Stimulated activated memory B cell treated with anti-CD40 and anti-IgM and Interleukin-4, amounts not matched to agents 10 μg/mL and 1 μg/mL and 100 μg/mL, for 72 hours (primary cell): ENCODE data around the gene RBM20.
A peak's percentile ranks its signal among the peaks of the same experiment; 100 is the strongest.

Experiments
- ATAC-seq: fragments of 150-1000 bp; cut with Tn5 transposase; 2 replicates; pipeline ENCODE4 v1.10.0; 2021
- H3K27ac Mint-ChIP-seq: one replicate; pipeline ENCODE4 v1.8.0; 2022; ENCODE audit warnings: mild to moderate bottlenecking, mixed read lengths
- H3K27me3 Mint-ChIP-seq: one replicate; pipeline ENCODE4 v1.8.0; 2022; ENCODE audit warnings: mixed read lengths
- H3K36me3 Mint-ChIP-seq: one replicate; pipeline ENCODE4 v1.8.0; 2022; ENCODE audit warnings: mixed read lengths
- H3K4me1 Mint-ChIP-seq: one replicate; pipeline ENCODE4 v1.8.0; 2022; ENCODE audit warnings: mixed read lengths
- H3K4me3 Mint-ChIP-seq: one replicate; pipeline ENCODE4 v1.8.0; 2022; ENCODE audit warnings: mild to moderate bottlenecking, moderate library complexity, mixed read lengths
- H3K9me3 Mint-ChIP-seq: one replicate; pipeline ENCODE4 v1.8.0; 2022; ENCODE audit warnings: mixed read lengths

RBM20 gene

GRCh38 chr10:110742801-110743200, 98.7 kb downstream of the RBM20 start:
- Mint-ChIP-seq H3K36me3 (no peaks in the 10 kb centered on the region), H3K27ac (no peak overlapping the region), H3K4me3 (no peak overlapping the region), H3K9me3 (no peaks in the 10 kb centered on the region), H3K27me3 (peaks cover 29% of the 10 kb centered on the region), H3K4me1 (peaks cover 21% of the 10 kb centered on the region)
- no peak for ATAC-seq

- ATAC-seq = no peak
- Mint-ChIP-seq H3K27ac (no peak overlapping the region), H3K27me3 (peaks cover 27% of the 10 kb centered on the region), H3K36me3 (no peaks in the 10 kb centered on the region), H3K4me3 (no peak overlapping the region), H3K4me1 (peaks cover 25% of the 10 kb centered on the region), H3K9me3 (peaks cover 6% of the 10 kb centered on the region)
Measured at GRCh38 chr10:110744782-110745181, 100.6 kb downstream of the RBM20 start.

DNA sequence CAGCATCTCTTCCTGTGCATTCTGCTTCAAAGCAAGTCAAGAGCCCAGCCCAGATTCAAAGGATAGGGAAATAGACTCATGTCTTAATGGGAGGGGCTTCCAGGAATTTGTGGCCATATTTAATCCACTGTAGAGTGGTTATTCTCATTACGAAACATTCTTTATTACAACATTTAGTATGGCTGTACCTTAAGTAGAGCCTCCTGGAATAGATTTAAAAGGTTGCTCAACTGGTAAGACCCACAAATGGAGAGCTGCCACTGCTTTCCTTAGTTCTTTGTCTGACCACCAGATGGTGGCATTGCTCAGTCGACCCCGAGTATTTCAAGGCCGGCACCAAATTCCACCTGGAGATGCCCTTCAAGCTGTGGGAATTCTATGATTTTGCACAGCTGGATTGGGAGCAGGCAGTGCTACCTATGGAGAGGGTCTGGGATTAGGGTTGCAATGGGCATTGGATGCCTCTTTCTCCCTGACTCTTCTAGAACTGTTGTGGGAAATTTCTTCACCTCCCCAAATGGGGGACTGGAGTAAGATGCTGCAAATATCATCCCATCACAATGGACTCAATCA, 102.2 kb downstream of the RBM20 start:
- Mint-ChIP-seq H3K36me3 (no peaks in the 10 kb centered on the region), H3K9me3 (peaks cover 6% of the 10 kb centered on the region), H3K4me1 (peaks cover 25% of the 10 kb centered on the region), H3K27ac (no peak overlapping the region), H3K4me3 (no peak overlapping the region), H3K27me3 (peaks cover 12% of the 10 kb centered on the region)
- ATAC-seq = no peak

GRCh38 chr10:110746969-110747608, 103.0 kb downstream of the RBM20 start:
- Mint-ChIP-seq H3K4me3 (no peak overlapping the region), H3K27me3 (peaks cover 5% of the 10 kb centered on the region)

DNA sequence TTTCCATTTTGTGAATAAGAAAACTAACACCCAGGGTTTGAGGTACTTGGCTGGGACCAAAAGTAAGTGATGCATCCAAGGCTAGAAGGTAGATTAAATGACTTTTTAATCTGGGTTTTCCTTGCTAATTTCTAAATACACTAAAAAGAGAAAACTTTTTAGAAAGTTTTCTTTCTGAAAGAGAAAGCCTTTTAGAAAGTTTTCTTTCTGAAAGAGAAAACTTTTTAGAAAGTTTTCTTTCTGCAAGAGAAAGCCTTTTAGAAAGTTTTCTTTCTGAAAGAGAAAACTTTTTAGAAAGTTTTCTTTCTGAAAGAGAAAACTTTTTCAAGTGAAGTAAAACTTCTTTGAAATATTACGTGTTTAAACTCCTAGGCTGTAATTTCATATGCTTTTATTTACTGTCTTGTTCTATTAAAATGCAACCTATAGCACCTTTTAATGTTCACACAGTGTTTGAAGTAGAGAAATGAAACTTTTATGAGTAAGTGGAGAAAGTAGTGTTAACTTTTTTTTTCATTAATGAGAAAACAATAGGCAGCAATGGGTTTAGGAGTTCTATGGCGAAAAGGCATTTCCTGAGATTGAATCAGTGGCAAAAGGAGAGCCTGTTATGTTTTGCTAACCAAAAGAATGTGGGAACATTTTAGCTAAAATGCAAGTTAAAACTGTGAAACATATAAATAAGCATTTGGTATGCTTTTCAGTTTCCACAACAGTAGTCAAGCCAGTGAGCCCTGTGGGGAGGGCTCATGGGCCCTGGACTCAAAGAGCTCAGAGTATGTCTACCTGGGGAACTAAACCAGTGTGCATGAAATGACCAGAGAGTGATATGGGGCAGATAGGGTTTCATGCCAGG, 103.7 kb downstream of the RBM20 start:
- Mint-ChIP-seq H3K4me1 (peaks cover 22% of the 10 kb centered on the region), H3K27me3 (no peaks in the 10 kb centered on the region), H3K4me3 (no peak overlapping the region), H3K9me3 (peaks cover 6% of the 10 kb centered on the region), H3K27ac (peak overlapping the region; percentile 42), H3K36me3 (no peaks in the 10 kb centered on the region)
- ATAC-seq = no peak

More at GRCh38 chr10:110746969-110747608, 103.0 kb downstream of the RBM20 start:
- Mint-ChIP-seq H3K4me1 (peaks cover 24% of the 10 kb centered on the region), H3K36me3 (no peaks in the 10 kb centered on the region), H3K27ac (no peak overlapping the region), H3K9me3 (peaks cover 6% of the 10 kb centered on the region)
- no peak for ATAC-seq

DNA sequence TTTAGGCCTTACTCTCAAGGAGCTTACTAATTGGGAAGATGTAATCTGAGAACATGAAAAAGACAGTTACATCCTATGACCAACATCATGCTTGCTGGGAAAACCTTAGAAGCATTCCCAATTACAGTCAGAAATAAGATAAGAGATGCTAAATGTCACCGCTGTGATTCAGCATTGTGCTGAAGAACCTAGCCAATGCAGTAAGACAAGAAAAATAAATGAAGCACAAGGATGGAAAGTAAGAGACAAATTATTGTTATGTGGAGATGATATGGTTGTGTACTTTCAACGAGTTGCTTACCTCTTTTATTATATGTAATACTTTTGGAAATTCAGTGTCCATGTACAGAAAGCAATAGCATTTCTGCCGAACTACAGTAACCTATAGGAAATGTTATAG, 104.8 kb downstream of the RBM20 start:
- Mint-ChIP-seq H3K27ac (no peak overlapping the region), H3K4me1 (peaks cover 22% of the 10 kb centered on the region), H3K27me3 (no peaks in the 10 kb centered on the region), H3K36me3 (no peaks in the 10 kb centered on the region), H3K4me3 (no peak overlapping the region), H3K9me3 (peaks cover 6% of the 10 kb centered on the region)
- no peak for ATAC-seq

- no peak for ATAC-seq
- Mint-ChIP-seq H3K9me3 (peaks cover 6% of the 10 kb centered on the region), H3K36me3 (no peaks in the 10 kb centered on the region), H3K27me3 (no peaks in the 10 kb centered on the region), H3K4me1 (peaks cover 29% of the 10 kb centered on the region), H3K27ac (no peak overlapping the region), H3K4me3 (no peak overlapping the region)
Measured at GRCh38 chr10:110750931-110751330, 106.8 kb downstream of the RBM20 start.

DNA sequence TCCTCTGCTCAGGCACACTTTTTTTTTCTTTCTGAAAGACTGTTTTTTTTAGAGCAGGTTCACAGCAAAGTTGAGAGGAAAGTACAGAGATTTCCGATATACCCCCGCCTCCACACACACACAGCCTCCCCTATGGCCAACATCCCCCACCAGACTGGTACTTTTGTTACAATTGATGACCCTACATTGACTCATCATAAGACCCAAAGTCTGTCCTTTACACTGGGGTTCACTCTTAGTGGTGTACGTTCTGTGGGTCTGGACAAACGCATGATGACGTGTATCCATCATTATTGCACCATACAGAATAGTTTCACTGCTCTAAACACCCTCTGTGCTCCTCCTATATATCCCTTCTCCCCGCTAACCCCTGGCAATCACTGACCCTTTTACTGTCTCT, 107.7 kb downstream of the RBM20 start:
- no peak for ATAC-seq
- no peak overlapping the region for H3K27ac Mint-ChIP-seq
- peaks cover 6% of the 10 kb centered on the region for H3K9me3 Mint-ChIP-seq
- no peaks in the 10 kb centered on the region for H3K36me3 Mint-ChIP-seq
- H3K27me3 Mint-ChIP-seq = no peaks in the 10 kb centered on the region
- H3K4me3 Mint-ChIP-seq = no peak overlapping the region
- H3K4me1 Mint-ChIP-seq = peaks cover 23% of the 10 kb centered on the region

- no peak overlapping the region for H3K27ac Mint-ChIP-seq
- H3K9me3 Mint-ChIP-seq = peaks cover 6% of the 10 kb centered on the region
- H3K36me3 Mint-ChIP-seq = no peaks in the 10 kb centered on the region
- peaks cover 13% of the 10 kb centered on the region for H3K4me1 Mint-ChIP-seq
- no peaks in the 10 kb centered on the region for H3K27me3 Mint-ChIP-seq
- ATAC-seq = no peak
- no peak overlapping the region for H3K4me3 Mint-ChIP-seq
Measured at GRCh38 chr10:110753462-110753861, 109.3 kb downstream of the RBM20 start.

DNA sequence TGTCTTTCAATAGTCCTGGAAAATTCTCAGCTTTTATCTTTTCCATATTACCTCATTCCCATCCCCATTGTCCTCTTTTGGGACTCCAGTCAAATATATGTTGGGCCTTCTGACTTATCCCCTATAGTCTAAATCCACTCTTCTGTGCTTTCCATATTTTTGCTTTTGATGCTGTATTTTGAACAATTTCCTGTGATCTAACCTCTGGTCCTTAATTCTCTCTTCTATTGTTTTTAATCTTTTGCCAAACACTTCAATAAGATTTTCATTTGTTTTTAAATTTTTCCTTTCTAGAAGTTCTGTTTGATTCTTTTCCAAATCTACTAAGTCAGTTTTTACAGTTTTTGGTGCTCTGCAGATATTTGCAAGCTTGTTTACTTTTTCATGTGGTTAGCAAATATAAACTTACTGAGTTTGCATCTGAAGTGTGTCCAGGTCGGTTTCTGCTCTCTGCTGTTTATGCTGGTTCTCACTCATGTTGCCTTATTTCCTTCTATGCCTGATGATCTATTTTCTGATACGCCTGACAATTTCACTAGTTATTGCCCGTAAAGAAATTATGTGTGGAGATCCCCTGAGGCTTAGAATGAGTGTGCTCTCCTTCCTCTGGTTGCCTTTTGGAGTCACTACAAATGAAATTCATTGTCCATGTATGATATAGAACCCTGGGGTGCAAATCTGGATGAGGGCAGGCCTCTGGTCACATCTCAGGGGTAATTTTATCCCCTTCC, 110.4 kb downstream of the RBM20 start:
- ATAC-seq = no peak
- H3K27me3 Mint-ChIP-seq = no peaks in the 10 kb centered on the region
- H3K9me3 Mint-ChIP-seq = peaks cover 1% of the 10 kb centered on the region
- no peaks in the 10 kb centered on the region for H3K36me3 Mint-ChIP-seq
- H3K4me3 Mint-ChIP-seq = no peak overlapping the region
- peaks cover 13% of the 10 kb centered on the region for H3K4me1 Mint-ChIP-seq
- H3K27ac Mint-ChIP-seq = no peak overlapping the region

GRCh38 chr10:110755781-110756180, 111.6 kb downstream of the RBM20 start:
- Mint-ChIP-seq H3K4me3 (no peak overlapping the region), H3K4me1 (peaks cover 13% of the 10 kb centered on the region), H3K27ac (no peak overlapping the region), H3K27me3 (no peaks in the 10 kb centered on the region), H3K9me3 (no peaks in the 10 kb centered on the region), H3K36me3 (no peaks in the 10 kb centered on the region)
- no peak for ATAC-seq

DNA sequence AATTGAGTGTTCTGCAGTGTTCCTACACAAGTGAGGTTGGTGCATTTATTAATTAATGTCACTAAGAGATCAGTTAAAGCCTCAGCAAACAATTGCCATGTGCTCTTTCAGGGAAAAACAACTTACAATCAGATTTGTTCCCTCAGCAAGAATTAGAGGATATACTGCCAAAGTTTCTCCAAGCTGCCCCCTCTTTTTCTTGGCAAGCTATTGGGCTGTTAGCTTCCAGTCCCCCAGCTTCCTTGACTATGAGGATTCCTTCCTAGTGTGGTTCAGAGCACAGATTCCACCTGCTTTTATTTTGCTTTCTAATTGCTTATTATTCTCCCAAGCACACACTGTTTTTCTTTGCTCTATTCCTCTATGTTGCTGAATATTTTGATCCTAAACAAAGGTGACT, 112.7 kb downstream of the RBM20 start:
- H3K9me3 Mint-ChIP-seq = no peaks in the 10 kb centered on the region
- H3K27me3 Mint-ChIP-seq = no peaks in the 10 kb centered on the region
- H3K27ac Mint-ChIP-seq = no peak overlapping the region
- no peak overlapping the region for H3K4me3 Mint-ChIP-seq
- no peaks in the 10 kb centered on the region for H3K36me3 Mint-ChIP-seq
- ATAC-seq = no peak
- peaks cover 12% of the 10 kb centered on the region for H3K4me1 Mint-ChIP-seq

DNA sequence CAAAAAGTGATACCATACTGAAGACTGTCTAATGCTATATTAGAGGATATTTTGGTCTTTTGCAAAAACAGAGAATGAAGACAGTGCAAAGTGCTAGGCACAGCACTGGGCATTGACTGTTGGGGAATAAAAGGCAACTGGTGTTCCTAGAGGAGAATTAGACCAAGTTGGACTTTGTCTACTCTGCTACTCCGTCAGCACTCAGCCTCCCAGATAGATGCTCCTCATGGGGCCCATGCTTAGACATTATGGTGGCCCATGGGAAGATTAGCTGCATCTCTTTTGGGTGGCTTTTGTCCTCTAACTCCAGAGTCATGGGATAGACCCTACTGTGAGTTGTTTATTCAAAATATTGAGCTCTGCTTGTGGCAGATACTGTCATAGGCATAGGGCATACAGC, 113.5 kb downstream of the RBM20 start:
- Mint-ChIP-seq H3K4me3 (no peak overlapping the region), H3K4me1 (peaks cover 7% of the 10 kb centered on the region), H3K27ac (no peak overlapping the region), H3K9me3 (no peaks in the 10 kb centered on the region), H3K27me3 (peaks cover 5% of the 10 kb centered on the region), H3K36me3 (no peaks in the 10 kb centered on the region)
- ATAC-seq = no peak

DNA sequence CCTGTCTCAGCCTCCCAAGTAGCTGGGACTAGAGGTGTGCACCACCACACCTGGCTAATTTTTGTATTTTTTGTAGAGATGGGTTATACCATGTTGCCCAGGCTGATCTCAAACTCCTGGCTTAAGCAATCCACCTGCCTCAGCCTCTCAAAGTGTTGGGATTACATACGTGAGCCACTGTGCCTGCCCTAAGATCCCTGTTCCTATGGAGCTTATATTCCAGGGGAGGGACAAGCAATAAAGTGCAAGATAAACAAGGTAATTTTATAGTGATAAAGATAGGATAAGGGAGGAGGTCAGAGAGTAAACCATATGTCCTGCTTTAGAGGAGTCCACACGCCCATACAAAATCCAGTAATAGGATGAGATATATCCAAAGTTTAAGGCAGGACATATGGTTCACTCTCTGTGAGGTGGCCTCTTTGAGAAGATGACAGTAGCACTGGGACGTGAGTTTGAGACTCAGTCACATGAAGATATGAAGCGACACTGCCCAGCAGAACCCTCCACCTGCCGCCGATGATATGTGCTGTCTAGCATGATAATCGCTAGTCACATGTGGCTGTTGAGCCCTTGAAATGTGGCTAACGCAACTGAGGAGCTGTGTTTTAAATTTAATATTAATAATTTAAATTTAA, 114.1 kb downstream of the RBM20 start:
- Mint-ChIP-seq H3K9me3 (no peaks in the 10 kb centered on the region), H3K4me1 (peaks cover 7% of the 10 kb centered on the region), H3K27ac (no peak overlapping the region), H3K4me3 (no peak overlapping the region), H3K27me3 (peaks cover 12% of the 10 kb centered on the region), H3K36me3 (no peaks in the 10 kb centered on the region)
- no peak for ATAC-seq

GRCh38 chr10:110758898-110759297, 114.8 kb downstream of the RBM20 start:
- Mint-ChIP-seq H3K36me3 (no peaks in the 10 kb centered on the region), H3K27me3 (peaks cover 18% of the 10 kb centered on the region), H3K27ac (no peak overlapping the region), H3K9me3 (no peaks in the 10 kb centered on the region), H3K4me1 (peaks cover 7% of the 10 kb centered on the region), H3K4me3 (no peak overlapping the region)
- ATAC-seq = no peak
